Nephron (organoid): ENCODE measurements around the gene INTS3.

Source experiments
- H3K27ac Mint-ChIP-seq, 3 experiments: 2 replicates each; pipeline ENCODE4 v1.8.0; 2020; ENCODE audit warnings: mixed read lengths in 3 of 3, mild to moderate bottlenecking in 2 of 3, moderate library complexity in 1 of 3
- H3K27me3 Mint-ChIP-seq: 2 replicates; pipeline ENCODE4 v1.8.0; 2021; ENCODE audit warnings: low read depth, mild to moderate bottlenecking, moderate library complexity, mixed read lengths
- H3K36me3 Mint-ChIP-seq: 2 replicates; pipeline ENCODE4 v1.8.0; 2020; ENCODE audit warnings: low read depth, mixed read lengths
- H3K4me1 Mint-ChIP-seq: 2 replicates; pipeline ENCODE4 v1.8.0; 2020; ENCODE audit warnings: mixed read lengths
- H3K4me3 Mint-ChIP-seq, 3 experiments: 2 replicates each; pipeline ENCODE4 v1.8.0; 2020; ENCODE audit warnings: mild to moderate bottlenecking in 3 of 3, mixed read lengths in 3 of 3, moderate library complexity in 2 of 3
- H3K9me3 Mint-ChIP-seq: 2 replicates; pipeline ENCODE4 v1.8.0; 2020; ENCODE audit warnings: mixed read lengths
- TF ChIP-seq, protein P1 (sequence below), 3 experiments: fragments of 200-600 bp; sonication (generic); IDR thresholded peaks; one replicate each; pipeline ENCODE4 v1.5.0; 2021; ENCODE audit warnings: antibody characterized with exemption in 3 of 3; ENCODE audit not compliant: unreplicated experiment in 3 of 3

The INTS3 gene

DNA sequence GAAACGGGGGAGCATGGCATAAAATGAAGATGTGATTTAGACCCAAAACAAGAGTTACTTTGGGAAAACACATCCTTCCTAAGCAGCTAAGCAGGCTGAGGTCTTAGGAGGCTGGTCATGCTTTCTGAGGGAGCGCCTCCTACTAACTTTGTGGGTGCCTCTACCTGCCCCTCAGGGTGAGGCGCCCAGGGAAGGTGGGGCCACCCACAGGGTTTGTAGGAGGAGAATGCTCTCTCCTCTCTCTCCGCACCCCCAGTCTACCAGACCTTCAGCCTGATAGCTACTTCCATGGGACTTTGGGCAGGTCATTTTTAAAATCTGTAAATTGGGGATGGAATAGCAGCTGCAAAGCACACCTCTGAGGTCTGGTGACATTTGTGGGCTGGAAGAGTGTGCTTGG lies 71.2 kb downstream of the INTS3 start:
- no peak overlapping the region for H3K4me3 Mint-ChIP-seq
- H3K27me3 Mint-ChIP-seq, result peaks cover 2% of the 10 kb centered on the region
- H3K27ac Mint-ChIP-seq, result no peak overlapping the region
- H3K4me1 Mint-ChIP-seq, result peaks cover 13% of the 10 kb centered on the region
- H3K36me3 Mint-ChIP-seq, result peaks cover 9% of the 10 kb centered on the region
- H3K9me3 Mint-ChIP-seq, result no peaks in the 10 kb centered on the region
- TF ChIP-seq, protein P1, sequence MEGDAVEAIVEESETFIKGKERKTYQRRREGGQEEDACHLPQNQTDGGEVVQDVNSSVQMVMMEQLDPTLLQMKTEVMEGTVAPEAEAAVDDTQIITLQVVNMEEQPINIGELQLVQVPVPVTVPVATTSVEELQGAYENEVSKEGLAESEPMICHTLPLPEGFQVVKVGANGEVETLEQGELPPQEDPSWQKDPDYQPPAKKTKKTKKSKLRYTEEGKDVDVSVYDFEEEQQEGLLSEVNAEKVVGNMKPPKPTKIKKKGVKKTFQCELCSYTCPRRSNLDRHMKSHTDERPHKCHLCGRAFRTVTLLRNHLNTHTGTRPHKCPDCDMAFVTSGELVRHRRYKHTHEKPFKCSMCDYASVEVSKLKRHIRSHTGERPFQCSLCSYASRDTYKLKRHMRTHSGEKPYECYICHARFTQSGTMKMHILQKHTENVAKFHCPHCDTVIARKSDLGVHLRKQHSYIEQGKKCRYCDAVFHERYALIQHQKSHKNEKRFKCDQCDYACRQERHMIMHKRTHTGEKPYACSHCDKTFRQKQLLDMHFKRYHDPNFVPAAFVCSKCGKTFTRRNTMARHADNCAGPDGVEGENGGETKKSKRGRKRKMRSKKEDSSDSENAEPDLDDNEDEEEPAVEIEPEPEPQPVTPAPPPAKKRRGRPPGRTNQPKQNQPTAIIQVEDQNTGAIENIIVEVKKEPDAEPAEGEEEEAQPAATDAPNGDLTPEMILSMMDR (IDR thresholded peaks at IDR 0.05; ENCODE audit: unreplicated experiment in 3 of 3), result no peak

DNA sequence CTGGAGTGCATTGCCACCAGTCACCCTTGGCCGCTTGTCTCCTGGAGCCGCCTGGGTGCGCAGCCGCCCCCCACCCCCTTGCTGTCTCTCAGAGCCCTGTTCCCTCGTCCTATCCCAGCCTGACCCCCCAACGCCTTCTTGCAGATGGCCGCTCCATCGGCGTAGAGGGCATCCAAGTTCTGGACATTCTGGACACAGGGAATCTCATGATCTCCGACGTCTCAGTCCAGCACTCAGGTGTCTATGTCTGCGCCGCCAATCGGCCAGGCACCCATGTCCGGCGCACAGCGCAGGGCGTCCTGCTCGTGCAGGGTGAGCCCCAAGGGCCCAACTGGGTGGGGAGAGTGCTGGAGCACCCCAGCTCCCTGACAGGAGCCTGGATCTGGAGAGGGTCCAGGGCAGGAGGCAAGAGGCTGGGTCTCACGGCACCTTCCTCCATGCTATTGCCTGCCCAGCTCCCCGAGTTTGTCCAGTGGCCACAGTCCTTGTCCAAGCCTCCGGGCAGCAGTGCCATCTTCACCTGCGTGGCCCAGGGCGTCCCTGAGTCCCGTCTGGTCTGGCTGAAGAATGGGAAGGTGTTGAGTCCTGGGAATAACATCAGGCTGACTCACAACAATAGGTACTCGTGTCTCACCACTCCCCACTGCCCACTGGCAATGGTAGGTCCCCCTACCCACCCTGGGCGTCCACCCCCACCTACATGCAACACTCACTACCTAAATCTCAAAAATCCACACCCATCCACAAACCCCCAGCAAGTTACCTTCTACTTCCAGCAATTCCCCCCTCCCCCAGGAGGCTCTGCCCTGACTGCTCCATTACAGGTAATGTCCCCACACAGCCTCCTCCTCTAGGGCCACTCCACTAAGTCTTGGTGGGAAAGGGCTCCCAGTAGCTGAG lies 72.0 kb downstream of the INTS3 start:
- H3K27ac Mint-ChIP-seq, result peak overlapping the region in 1 of 3 experiments; percentile 27
- no peaks in the 10 kb centered on the region for H3K27me3 Mint-ChIP-seq
- TF ChIP-seq, protein P1 (IDR thresholded peaks at IDR 0.05; ENCODE audit: unreplicated experiment in 3 of 3), result no peak
- H3K9me3 Mint-ChIP-seq, result no peaks in the 10 kb centered on the region
- peaks cover 9% of the 10 kb centered on the region for H3K4me1 Mint-ChIP-seq
- no peak overlapping the region for H3K4me3 Mint-ChIP-seq
- H3K36me3 Mint-ChIP-seq, result peaks cover 9% of the 10 kb centered on the region

DNA sequence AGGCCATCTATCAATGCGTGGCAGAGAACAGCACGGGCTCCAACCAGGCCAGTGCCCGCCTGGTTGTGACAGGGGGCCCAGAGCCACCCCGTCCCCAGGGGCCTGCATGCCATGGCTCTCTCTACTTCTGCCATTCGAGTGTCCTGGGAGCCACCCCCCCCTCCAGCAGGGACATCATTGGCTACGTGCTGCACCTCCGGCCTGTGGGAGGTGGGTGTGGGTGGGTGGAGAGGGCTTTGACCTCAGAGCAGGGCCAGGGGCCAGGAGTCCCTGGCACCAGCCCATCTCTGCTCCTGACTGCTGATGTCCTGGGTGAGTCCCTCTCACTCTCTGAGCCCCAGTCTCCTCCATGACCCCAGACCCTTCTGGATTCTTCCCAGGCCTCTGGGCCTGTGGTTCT lies 72.7 kb downstream of the INTS3 start:
- Mint-ChIP-seq H3K27me3 (no peaks in the 10 kb centered on the region), H3K4me1 (peaks cover 13% of the 10 kb centered on the region), H3K36me3 (peaks cover 13% of the 10 kb centered on the region), H3K4me3 (no peak overlapping the region), H3K27ac (peak overlapping the region in 1 of 3 experiments; percentile 60), H3K9me3 (no peaks in the 10 kb centered on the region)
- TF ChIP-seq, protein P1 (IDR thresholded peaks at IDR 0.05; ENCODE audit: unreplicated experiment in 3 of 3), result no peak

DNA sequence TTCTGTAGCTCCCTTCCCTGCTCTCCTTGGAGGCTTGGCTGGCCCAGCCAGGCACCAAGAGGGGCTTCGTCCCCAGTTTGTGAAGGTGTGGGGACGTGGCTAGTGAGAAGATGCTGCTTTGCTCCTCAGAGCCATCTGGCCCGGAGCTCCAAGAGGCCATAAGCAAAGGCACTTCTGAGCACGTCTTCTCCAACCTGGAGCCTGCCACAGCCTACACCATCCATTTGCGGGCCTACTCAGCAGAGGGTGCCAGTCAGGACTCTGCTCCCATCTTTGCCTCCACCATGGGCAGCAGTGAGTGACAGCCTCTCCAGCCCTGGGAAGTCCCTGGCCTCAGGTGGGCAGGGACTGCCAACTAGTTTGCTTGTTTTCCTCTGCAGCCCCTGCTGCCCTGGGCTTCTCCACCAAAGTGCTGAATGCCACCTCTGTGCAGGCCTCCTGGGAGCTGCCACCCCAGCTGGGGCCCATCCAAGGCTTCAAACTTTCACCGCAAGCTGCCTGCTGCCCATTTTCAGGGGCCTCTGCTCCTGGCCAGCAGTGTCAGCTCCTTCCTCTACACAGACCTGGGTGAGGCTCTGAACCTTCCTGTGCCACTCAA lies 73.3 kb downstream of the INTS3 start:
- no peaks in the 10 kb centered on the region for H3K27me3 Mint-ChIP-seq
- H3K27ac Mint-ChIP-seq, result peak overlapping the region in 1 of 3 experiments; percentile 60
- no peak overlapping the region for H3K4me3 Mint-ChIP-seq
- TF ChIP-seq, protein P1 (IDR thresholded peaks at IDR 0.05; ENCODE audit: unreplicated experiment in 3 of 3), result no peak
- peaks cover 16% of the 10 kb centered on the region for H3K36me3 Mint-ChIP-seq
- peaks cover 15% of the 10 kb centered on the region for H3K4me1 Mint-ChIP-seq
- H3K9me3 Mint-ChIP-seq, result no peaks in the 10 kb centered on the region

DNA sequence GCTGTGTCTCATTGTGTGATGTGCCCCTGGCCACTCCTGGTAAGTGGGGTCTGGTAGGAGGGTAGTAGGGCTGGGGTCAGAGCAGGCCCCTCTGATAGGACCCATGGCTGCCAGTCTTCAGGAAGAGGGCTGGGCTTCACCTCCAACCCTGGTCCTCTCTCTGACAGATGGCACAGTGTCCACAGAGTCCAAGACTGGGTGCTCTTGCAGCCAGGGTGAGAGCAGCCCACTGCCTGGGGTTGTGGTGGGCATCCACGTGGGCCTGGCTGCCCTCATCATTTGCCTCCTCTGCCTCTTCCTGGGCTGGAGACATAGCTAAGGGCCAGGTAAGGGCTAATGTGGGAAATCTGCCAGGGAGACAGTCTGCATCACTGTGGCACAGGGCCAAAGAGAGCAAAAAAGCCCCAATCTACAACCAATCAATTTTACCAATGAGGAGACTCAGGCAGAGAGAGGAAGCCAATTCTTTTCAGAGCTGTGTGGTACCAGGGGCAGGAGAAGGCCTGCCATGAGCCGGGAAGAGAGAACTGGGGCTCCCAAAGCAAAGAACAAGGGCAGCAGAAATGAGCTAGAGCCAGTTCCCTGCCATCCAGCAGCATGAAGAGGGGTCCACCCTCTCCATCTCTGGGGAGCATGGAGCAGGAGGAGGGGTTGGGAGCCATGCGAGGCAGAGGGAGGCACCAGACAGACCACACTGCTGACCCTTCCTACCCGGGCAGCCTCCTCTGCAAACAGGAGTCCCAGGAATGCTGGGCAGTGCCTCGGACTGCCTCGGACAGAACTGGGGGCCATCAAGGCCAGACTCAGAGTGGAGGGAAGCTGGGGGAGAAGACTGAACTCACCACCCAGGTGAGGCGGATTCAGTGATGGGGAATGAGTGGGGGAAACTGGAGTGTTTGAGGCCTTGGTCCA lies 74.2 kb downstream of the INTS3 start:
- no peaks in the 10 kb centered on the region for H3K9me3 Mint-ChIP-seq
- H3K36me3 Mint-ChIP-seq, result peaks cover 23% of the 10 kb centered on the region
- H3K4me1 Mint-ChIP-seq, result peaks cover 15% of the 10 kb centered on the region
- TF ChIP-seq, protein P1 (IDR thresholded peaks at IDR 0.05; ENCODE audit: unreplicated experiment in 3 of 3), result no peak
- H3K27ac Mint-ChIP-seq, result no peak overlapping the region
- no peaks in the 10 kb centered on the region for H3K27me3 Mint-ChIP-seq
- H3K4me3 Mint-ChIP-seq, result no peak overlapping the region
